Measurements from ENCODE around the gene GOSR2. TPM values are rescaled to one million over a fixed set of nuclear protein-coding genes. Genes with fewer than 3 reads are reported as not detected.

The GOSR2 gene
- total RNA-seq, 3 donors from 2014 or later (not counting 1 experiment from before 2014, with no cell fraction given), result 55.7 to 66.7 (median 59.1) TPM

DNA sequence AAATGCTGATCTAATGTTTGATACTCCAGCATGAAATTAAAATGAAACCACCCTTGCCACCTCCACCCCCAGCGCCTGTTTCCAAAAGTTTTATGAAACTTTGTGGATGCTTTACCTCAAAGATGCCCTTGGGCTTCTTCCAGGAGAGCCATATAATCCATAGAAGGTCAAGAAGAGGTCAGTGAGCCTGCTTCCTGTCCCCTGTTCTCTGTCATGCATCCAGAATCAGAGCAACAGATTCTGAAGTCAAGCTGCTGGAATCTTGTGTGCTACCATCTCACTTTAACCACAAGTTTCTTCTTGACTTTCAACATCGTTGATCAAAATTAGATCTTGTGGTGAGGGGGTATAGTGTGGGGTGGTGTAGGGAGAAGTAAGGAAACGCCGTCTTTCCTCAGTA, 8.6 kb downstream of the GOSR2 start:
- Mint-ChIP-seq H3K27me3 (ENCODE audit: low read depth in 2 of 2) (no peaks in the 10 kb centered on the region), H3K4me3 (no peak overlapping the region), H3K4me1 (peaks cover 29 to 30% of the 10 kb centered on the region in 2 donors), H3K9me3 (no peaks in the 10 kb centered on the region), H3K27ac (no peak overlapping the region), H3K36me3 (peaks cover 31% of the 10 kb centered on the region)
- ATAC-seq, result no peak
- no peak for DNase-seq
- no peaks in the 10 kb centered on the region for H3K4me1 ChIP-seq (ENCODE audit: control insufficient read depth, insufficient read depth, low read length)
- TF ChIP-seq, protein P1, sequence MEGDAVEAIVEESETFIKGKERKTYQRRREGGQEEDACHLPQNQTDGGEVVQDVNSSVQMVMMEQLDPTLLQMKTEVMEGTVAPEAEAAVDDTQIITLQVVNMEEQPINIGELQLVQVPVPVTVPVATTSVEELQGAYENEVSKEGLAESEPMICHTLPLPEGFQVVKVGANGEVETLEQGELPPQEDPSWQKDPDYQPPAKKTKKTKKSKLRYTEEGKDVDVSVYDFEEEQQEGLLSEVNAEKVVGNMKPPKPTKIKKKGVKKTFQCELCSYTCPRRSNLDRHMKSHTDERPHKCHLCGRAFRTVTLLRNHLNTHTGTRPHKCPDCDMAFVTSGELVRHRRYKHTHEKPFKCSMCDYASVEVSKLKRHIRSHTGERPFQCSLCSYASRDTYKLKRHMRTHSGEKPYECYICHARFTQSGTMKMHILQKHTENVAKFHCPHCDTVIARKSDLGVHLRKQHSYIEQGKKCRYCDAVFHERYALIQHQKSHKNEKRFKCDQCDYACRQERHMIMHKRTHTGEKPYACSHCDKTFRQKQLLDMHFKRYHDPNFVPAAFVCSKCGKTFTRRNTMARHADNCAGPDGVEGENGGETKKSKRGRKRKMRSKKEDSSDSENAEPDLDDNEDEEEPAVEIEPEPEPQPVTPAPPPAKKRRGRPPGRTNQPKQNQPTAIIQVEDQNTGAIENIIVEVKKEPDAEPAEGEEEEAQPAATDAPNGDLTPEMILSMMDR (IDR thresholded peaks at IDR 0.05), result no peak
- no peak overlapping the region for H3K27ac ChIP-seq (ENCODE audit: low read length)
- 81% methylated on average over 4 of the region's 4 CpGs for WGBS (ENCODE audit: insufficient coverage)
- H3K9me3 ChIP-seq (ENCODE audit: control insufficient read depth, insufficient read depth, low read length), result no peaks in the 10 kb centered on the region
- peaks cover 69% of the 10 kb centered on the region for H3K36me3 ChIP-seq (ENCODE audit: control insufficient read depth, insufficient read depth, low read length)
- H3K27me3 ChIP-seq (ENCODE audit: control insufficient read depth, insufficient read depth, low read length), result no peaks in the 10 kb centered on the region
- no peak overlapping the region for H3K4me3 ChIP-seq (ENCODE audit: low read length)
- intact Hi-C loops (cut with micrococcal nuclease), result no loop called here

DNA sequence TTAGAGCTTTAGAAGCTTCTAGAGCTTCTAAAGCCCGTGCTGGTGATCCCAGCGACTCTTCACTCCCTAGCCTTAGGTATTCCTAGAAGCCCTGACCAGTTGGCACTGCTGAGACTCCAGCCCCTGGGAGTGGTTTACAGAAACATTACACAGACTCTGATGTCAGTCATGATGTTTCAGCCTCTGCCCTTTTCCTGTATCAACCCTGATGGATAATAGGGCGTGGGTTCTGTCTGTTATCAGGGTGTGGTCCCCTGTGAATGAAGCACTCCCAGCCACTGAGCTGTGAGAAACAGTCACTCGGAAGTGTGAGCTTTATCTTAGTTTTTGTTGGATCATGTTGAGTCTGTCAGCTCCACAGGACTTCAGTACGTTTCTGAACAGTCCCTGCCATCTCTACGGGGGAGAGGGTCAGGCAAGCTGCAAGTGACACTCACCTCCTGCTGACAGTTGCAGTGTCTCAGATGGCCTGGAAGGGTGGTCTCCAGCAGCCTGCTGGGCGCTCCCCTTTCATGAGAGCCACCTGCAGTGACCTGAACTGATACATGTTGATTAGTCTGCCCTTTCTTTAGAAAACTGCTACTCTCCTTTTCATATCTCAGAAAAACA, 12.8 kb downstream of the GOSR2 start:
- ATAC-seq (no peak), DNase-seq (no peak)
- Histone ChIP-seq H3K4me3 (ENCODE audit: low read length) (no peak overlapping the region), H3K27me3 (ENCODE audit: control insufficient read depth, insufficient read depth, low read length) (no peaks in the 10 kb centered on the region), H3K4me1 (ENCODE audit: control insufficient read depth, insufficient read depth, low read length) (no peaks in the 10 kb centered on the region), H3K9me3 (ENCODE audit: control insufficient read depth, insufficient read depth, low read length) (no peaks in the 10 kb centered on the region), H3K36me3 (ENCODE audit: control insufficient read depth, insufficient read depth, low read length) (peaks cover 88% of the 10 kb centered on the region), H3K27ac (ENCODE audit: low read length) (no peak overlapping the region)
- Mint-ChIP-seq H3K9me3 (no peaks in the 10 kb centered on the region), H3K27me3 (ENCODE audit: low read depth in 2 of 2) (no peaks in the 10 kb centered on the region), H3K4me3 (no peak overlapping the region), H3K27ac (no peak overlapping the region), H3K4me1 (peaks cover 0 to 4% of the 10 kb centered on the region in 2 donors), H3K36me3 (peaks cover 26% of the 10 kb centered on the region)
- TF ChIP-seq, protein P1 (IDR thresholded peaks at IDR 0.05), result no peak
- intact Hi-C loops (cut with micrococcal nuclease), result no loop called here
- WGBS (ENCODE audit: insufficient coverage), result 93% methylated on average over 7 of the region's 7 CpGs

DNA sequence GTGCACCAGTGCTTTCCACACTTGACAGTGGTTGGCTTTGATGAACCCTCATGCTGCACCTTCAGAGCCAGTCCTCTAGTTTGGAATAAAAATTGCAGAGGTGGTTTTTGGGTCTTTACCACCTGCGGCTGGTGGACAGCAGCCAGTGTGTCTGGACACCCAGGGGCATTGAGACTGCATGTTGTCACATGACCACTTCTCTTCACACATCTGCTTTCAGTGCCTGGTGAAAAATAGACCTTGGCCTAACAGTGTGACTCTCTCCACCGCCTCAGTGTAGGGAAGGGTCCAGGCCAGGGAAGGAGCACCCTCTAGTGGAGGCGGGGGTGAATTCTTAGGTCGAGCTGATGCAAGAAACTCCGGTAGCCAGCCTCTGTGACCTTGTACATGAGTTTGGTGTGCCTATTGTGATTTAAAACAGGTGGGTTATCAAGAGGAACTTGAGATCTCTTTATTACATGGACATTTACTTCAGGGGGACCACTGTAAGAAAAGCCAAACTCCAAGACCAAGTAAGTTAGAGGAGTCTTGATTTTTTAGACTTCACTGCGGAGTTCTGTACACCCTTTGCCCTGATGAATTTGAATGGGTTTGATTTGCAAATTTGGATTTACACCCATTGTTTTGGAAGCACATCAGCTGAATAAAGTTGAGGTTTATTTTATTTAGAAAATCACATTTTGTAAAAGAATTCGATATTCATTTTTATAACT, 17.9 kb downstream of the GOSR2 start:
- Histone ChIP-seq H3K27me3 (ENCODE audit: control insufficient read depth, insufficient read depth, low read length) (no peaks in the 10 kb centered on the region), H3K27ac (ENCODE audit: low read length) (no peak overlapping the region), H3K9me3 (ENCODE audit: control insufficient read depth, insufficient read depth, low read length) (no peaks in the 10 kb centered on the region), H3K4me3 (ENCODE audit: low read length) (no peak overlapping the region), H3K36me3 (ENCODE audit: control insufficient read depth, insufficient read depth, low read length) (peaks cover 43% of the 10 kb centered on the region), H3K4me1 (ENCODE audit: control insufficient read depth, insufficient read depth, low read length) (peaks cover 33% of the 10 kb centered on the region)
- ATAC-seq (peak; percentile 75 to 77 (median 76)), DNase-seq (peak; percentile 43 to 78)
- TF ChIP-seq, protein P1 (IDR thresholded peaks at IDR 0.05), result peak; percentile 58
- H3K27me3 Mint-ChIP-seq (ENCODE audit: low read depth in 2 of 2), result no peaks in the 10 kb centered on the region
- H3K4me1 Mint-ChIP-seq, result peaks cover 22 to 27% of the 10 kb centered on the region in 2 donors
- intact Hi-C loops (cut with micrococcal nuclease), result loop anchor here (2.0 to 10.0 kb wide), 2 partner anchors 100 to 674 kb away; no protein-coding TSS in a partner anchor
- no peaks in the 10 kb centered on the region for H3K36me3 Mint-ChIP-seq
- no peaks in the 10 kb centered on the region for H3K9me3 Mint-ChIP-seq
- 44% methylated on average over 7 of the region's 7 CpGs for WGBS (ENCODE audit: insufficient coverage)
- H3K27ac Mint-ChIP-seq, result peak overlapping the region; percentile 33 to 36
- no peak overlapping the region for H3K4me3 Mint-ChIP-seq

All from natural killer cell (primary cell).